ENCODE results near the gene CDCA8. TPM values are rescaled to one million over a fixed set of nuclear protein-coding genes. Genes with fewer than 3 reads are reported as not detected.

Gene CDCA8
- total and polyA plus RNA-seq, 8 donors: 3.4 to 32.6 (median 14.4) TPM

DNA sequence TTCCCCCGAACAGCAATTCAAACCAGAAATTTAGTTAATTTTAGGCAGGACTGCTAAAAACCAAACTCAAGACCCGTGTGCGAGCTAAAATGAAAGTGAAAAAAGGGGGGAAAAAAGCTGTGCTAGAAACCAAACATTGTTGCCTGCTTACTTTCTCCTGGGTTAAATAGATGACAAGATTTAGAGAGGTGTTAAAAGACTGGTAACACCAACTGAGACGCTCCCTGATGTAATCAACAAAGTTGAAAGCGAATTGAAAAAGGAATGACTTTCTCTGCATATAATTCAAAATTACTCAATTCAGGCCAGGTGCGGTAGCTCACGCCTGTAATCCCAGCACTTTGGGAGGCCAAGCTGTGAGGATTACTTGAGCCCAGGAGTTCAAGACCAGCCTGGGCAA is 6.8 kb downstream of the CDCA8 start:
- no peaks in the 10 kb centered on the region for H3K4me1 ChIP-seq
- no peak for ATAC-seq
- no peaks in the 10 kb centered on the region for H3K27me3 ChIP-seq
- TF ChIP-seq, protein P1, sequence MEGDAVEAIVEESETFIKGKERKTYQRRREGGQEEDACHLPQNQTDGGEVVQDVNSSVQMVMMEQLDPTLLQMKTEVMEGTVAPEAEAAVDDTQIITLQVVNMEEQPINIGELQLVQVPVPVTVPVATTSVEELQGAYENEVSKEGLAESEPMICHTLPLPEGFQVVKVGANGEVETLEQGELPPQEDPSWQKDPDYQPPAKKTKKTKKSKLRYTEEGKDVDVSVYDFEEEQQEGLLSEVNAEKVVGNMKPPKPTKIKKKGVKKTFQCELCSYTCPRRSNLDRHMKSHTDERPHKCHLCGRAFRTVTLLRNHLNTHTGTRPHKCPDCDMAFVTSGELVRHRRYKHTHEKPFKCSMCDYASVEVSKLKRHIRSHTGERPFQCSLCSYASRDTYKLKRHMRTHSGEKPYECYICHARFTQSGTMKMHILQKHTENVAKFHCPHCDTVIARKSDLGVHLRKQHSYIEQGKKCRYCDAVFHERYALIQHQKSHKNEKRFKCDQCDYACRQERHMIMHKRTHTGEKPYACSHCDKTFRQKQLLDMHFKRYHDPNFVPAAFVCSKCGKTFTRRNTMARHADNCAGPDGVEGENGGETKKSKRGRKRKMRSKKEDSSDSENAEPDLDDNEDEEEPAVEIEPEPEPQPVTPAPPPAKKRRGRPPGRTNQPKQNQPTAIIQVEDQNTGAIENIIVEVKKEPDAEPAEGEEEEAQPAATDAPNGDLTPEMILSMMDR (IDR thresholded peaks at IDR 0.05): no peak
- no peak for DNase-seq
- H3K27ac ChIP-seq: no peak overlapping the region
- no peak overlapping the region for H3K4me3 ChIP-seq
- no peaks in the 10 kb centered on the region for H3K9me3 ChIP-seq
- intact Hi-C loops (cut with DNase I): no loop called here
- H3K36me3 ChIP-seq: peaks cover 0 to 34% of the 10 kb centered on the region in 2 donors

DNA sequence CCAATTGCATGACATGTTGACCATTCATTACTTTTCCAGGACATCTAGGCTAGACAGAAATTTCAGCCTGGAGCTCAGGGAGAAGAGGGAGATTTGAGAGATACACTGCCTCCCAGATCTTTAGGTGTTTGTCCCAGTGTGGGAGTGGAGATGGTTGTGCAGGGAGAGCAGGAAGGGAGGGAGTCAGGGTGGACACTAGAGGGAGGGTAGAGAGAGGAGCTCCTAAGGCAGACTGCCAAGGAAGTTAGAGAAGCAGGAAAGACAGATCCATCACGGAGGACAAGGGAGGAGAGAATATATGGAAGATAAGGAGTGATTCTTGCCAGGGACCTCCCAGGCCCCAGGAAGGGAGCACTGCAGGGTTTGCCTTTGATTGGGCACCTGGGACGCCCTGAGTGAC is 8.7 kb downstream of the CDCA8 start:
- no peaks in the 10 kb centered on the region for H3K27me3 ChIP-seq
- ATAC-seq: no peak
- no peaks in the 10 kb centered on the region for H3K9me3 ChIP-seq
- no peak overlapping the region for H3K27ac ChIP-seq
- no peak for DNase-seq
- peaks cover 0 to 50% of the 10 kb centered on the region in 2 donors for H3K36me3 ChIP-seq
- H3K4me1 ChIP-seq: no peaks in the 10 kb centered on the region
- intact Hi-C loops (cut with DNase I): no loop called here
- no peak overlapping the region for H3K4me3 ChIP-seq
- TF ChIP-seq, protein P1 (IDR thresholded peaks at IDR 0.05): no peak

DNA sequence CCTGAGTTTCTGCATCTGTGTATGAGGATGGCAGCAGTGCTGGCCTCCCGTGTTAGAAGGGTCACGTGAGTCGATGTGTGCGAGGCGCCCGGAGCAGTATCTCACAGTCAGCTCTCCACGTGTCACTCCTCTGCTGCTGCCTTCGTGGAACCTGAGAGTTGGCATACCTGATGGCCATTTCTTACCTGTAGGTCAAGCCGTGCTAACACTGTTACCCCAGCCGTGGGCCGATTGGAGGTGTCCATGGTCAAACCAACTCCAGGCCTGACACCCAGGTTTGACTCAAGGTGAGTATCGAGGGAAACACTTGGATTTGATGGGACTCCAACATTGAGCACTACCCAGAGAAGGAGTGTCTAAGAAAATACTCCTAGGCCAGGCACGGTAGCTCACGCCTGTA is 10.7 kb downstream of the CDCA8 start:
- intact Hi-C loops (cut with DNase I): no loop called here
- Histone ChIP-seq H3K9me3 (no peaks in the 10 kb centered on the region), H3K27ac (no peak overlapping the region), H3K36me3 (peaks cover 0 to 65% of the 10 kb centered on the region in 2 donors), H3K4me1 (no peaks in the 10 kb centered on the region), H3K27me3 (no peaks in the 10 kb centered on the region), H3K4me3 (no peak overlapping the region)
- TF ChIP-seq, protein P1 (IDR thresholded peaks at IDR 0.05): no peak
- ATAC-seq: no peak
- peak in 1 of 4 donors; percentile 44 for DNase-seq

DNA sequence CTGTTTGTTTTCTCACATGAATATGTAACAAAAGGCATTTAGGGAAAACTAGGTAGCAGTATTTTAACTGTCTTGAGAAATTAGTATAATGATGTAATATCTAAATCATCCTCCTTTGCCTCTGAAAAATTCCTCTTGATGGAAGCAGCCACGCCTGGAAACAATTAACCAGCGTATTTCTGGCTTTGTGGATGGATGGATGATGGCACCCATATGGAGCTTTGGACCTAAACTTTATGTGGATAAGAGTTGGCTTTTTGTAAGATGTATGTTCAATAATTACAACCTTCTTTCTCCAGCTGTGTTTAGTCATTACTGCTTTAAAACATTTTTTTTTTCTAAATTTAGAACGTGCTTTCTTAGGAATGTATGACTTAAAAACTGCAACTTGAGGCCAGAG is 12.7 kb downstream of the CDCA8 start:
- DNase-seq (no peak), ATAC-seq (no peak)
- H3K27me3 ChIP-seq: no peaks in the 10 kb centered on the region
- TF ChIP-seq, protein P1 (IDR thresholded peaks at IDR 0.05): no peak
- H3K4me3 ChIP-seq: no peak overlapping the region
- no peaks in the 10 kb centered on the region for H3K4me1 ChIP-seq
- H3K27ac ChIP-seq: no peak overlapping the region
- intact Hi-C loops (cut with DNase I): no loop called here
- peaks cover 0 to 84% of the 10 kb centered on the region in 2 donors for H3K36me3 ChIP-seq
- no peaks in the 10 kb centered on the region for H3K9me3 ChIP-seq

DNA sequence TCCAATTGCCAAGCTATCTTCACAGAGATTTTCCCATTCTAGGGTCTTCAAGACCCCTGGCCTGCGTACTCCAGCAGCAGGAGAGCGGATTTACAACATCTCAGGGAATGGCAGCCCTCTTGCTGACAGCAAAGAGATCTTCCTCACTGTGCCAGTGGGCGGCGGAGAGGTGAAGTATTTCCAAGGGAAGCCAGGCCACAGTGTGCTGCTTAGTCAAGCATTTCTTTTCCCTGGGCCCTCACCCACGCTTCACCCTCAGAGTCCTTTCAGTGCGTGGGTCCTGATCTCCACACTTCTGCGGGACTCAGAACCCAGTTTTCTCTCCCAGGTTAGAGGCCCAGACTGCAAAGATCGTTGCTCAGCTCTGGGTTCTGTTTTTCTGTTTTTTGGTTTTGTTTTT is 13.1 kb downstream of the CDCA8 start:
- TF ChIP-seq, protein P1 (IDR thresholded peaks at IDR 0.05): no peak
- Histone ChIP-seq H3K36me3 (peaks cover 0 to 87% of the 10 kb centered on the region in 2 donors), H3K9me3 (no peaks in the 10 kb centered on the region), H3K4me1 (no peaks in the 10 kb centered on the region), H3K27me3 (no peaks in the 10 kb centered on the region), H3K4me3 (no peak overlapping the region), H3K27ac (no peak overlapping the region)
- intact Hi-C loops (cut with DNase I): no loop called here
- DNase-seq: no peak
- ATAC-seq: no peak

Measured in left lung (tissue), 10 donors.